RPMI7951 (cell line): ENCODE data around the gene NMT1. TPM values are rescaled to one million over a fixed set of nuclear protein-coding genes. Genes with fewer than 3 reads are reported as not detected.
"Not testable (repeated sequence)": the region's sequence is repeated elsewhere in the genome, so short reads cannot be mapped to it uniquely, and the experiment has no call there.

Experiments
- DNase-seq: peaks from one replicate; pipeline ENCODE4 v3.0.0-alpha.2; 2012; ENCODE audit warnings: low read depth
- total RNA-seq: library from RNA; depleted of rRNA; stranded (reverse); fragments of >200 nt; shearing (Covaris generic); gene quantifications from 2 replicates; pipeline ENCODE4 v1.2.3, GENCODE V29; 2014

NMT1 gene
- total RNA-seq, 1 experiment from 2014 or later = 68.0 TPM

GRCh38 chr17:45036691-45037090 is 24.4 kb upstream of the NMT1 start:
- DNase-seq = no peak

GRCh38 chr17:45038728-45039634 is 22.1 kb upstream of the NMT1 start:
- no peak for DNase-seq

- no peak for DNase-seq
These were observed 20.7 kb upstream of the NMT1 start for GRCh38 chr17:45040459-45040858.

GRCh38 chr17:45042346-45043120 is 18.6 kb upstream of the NMT1 start:
- DNase-seq = no peak

- no peak for DNase-seq
These were observed 17.1 kb upstream of the NMT1 start for GRCh38 chr17:45043813-45044540.

- DNase-seq = no peak
These were observed 14.5 kb upstream of the NMT1 start for GRCh38 chr17:45046537-45047125.

GRCh38 chr17:45048795-45049563 is 12.1 kb upstream of the NMT1 start:
- no peak for DNase-seq

- DNase-seq = peak; percentile 23
These were observed 10.5 kb upstream of the NMT1 start for GRCh38 chr17:45050481-45051059.

GRCh38 chr17:45051060-45051719 is 9.9 kb upstream of the NMT1 start, which contains the start of gene DCAKD:
TSS of gene DCAKD (minus strand) at chr17:45051632. CDS start at chr17:45034885, 16,747 bp downstream.
- DNase-seq = peak; percentile 95

GRCh38 chr17:45051720-45052051 is 9.4 kb upstream of the NMT1 start:
- DNase-seq = not testable (repeated sequence)

- DNase-seq = peak; percentile 32
These were observed 8.9 kb upstream of the NMT1 start for GRCh38 chr17:45052052-45052772.

- no peak for DNase-seq
These were observed 728 bp upstream of the NMT1 start for GRCh38 chr17:45060382-45060796.

GRCh38 chr17:45061606-45062205 is 589 bp downstream of the NMT1 start:
- no peak for DNase-seq

- no peak for DNase-seq
These were observed 2.1 kb downstream of the NMT1 start for GRCh38 chr17:45063198-45063597.

- DNase-seq = no peak
These were observed 6.5 kb downstream of the NMT1 start for GRCh38 chr17:45067637-45068036.

- DNase-seq = no peak
These were observed 8.9 kb downstream of the NMT1 start for GRCh38 chr17:45070001-45070400.

GRCh38 chr17:45070809-45071208 is 9.7 kb downstream of the NMT1 start:
- no peak for DNase-seq

GRCh38 chr17:45073414-45074070 is 12.4 kb downstream of the NMT1 start:
- DNase-seq = no peak
